K562 (cell line): ENCODE data around the gene METTL24. TPM values are rescaled to one million over a fixed set of nuclear protein-coding genes. Genes with fewer than 3 reads are reported as not detected.
A peak's percentile ranks its signal among the peaks of the same experiment; 100 is the strongest.

Source experiments
- ATAC-seq: fragments of 200-7000 bp; cut with Tn5 transposase; 3 replicates; pipeline ENCODE4 v1.9.1; 2020; ENCODE audit warnings: moderate library complexity
- BruUV-seq: library from RNA; stranded (reverse); fragments of 400-500 nt; replicated peaks from 2 replicates; lab custom pipeline; 2021; lab: Mats Ljungman, UMichigan
- CTCF ChIA-PET: fragments of 300-600 bp; formaldehyde crosslinking; extraction: SDS; loops from one replicate; lab custom pipeline; 2021; ENCODE audit warnings: low intra/inter-chr PET ratio; lab: Yijun Ruan, JAX
- POLR2A ChIA-PET: fragments of 300-600, 350-650 bp; sonication (Branson Sonifier 250); formaldehyde crosslinking; extraction: SDS; loops from one replicate; lab custom pipeline; 2021; ENCODE audit warnings: antibody characterized with exemption, inconsistent platforms; lab: Yijun Ruan, JAX
- DNase-seq, 4 experiments: peaks; one replicate each; pipeline versions ENCODE4 v3.0.0 to v3.0.0-alpha.2; 2011 to 2018; ENCODE audit warnings: low spot score in 3 of 4, mixed read lengths in 3 of 4; ENCODE audit errors: extremely low read depth in 1 of 4
- FAIRE-seq: peaks from 2 replicates; lab custom pipeline; 2011; peaks lifted over from hg19 to GRCh38; lab: Jason Lieb, UNC
- H2AFZ ChIP-seq: 2 replicates; pipeline ENCODE4 v1.6.0; 2011; ENCODE audit warnings: low read depth, low read length, control low read depth, inconsistent platforms
- H3K27ac ChIP-seq: fragments of 200-600 bp; 3 replicates; pipeline ENCODE4 v1.8.0; 2011; ENCODE audit warnings: low read depth, mild to moderate bottlenecking, control low read depth, inconsistent platforms, low read length, moderate library complexity, mixed read lengths; ENCODE audit errors: extremely low read depth
- H3K27me3 ChIP-seq, 2 experiments: fragments of 300-600 bp in 1 of 2; 2 replicates in 1 of 2; 3 replicates in 1 of 2; pipeline versions ENCODE4 v1.6.0 to v1.8.0; 2011; ENCODE audit warnings: inconsistent platforms in 2 of 2, low read length in 2 of 2, mild to moderate bottlenecking in 1 of 2, mixed read lengths in 1 of 2, moderate library complexity in 1 of 2; ENCODE audit not compliant: control insufficient read depth in 2 of 2, insufficient read depth in 2 of 2
- H3K36me3 ChIP-seq: fragments of 300-600 bp; 3 replicates; pipeline ENCODE4 v1.8.0; 2011; ENCODE audit warnings: mild to moderate bottlenecking, low read length, inconsistent platforms; ENCODE audit not compliant: control insufficient read depth, insufficient read depth
- H3K4me1 ChIP-seq, 2 experiments: fragments of 200-600 bp in 1 of 2; replicated peaks in 1 of 2; 2 replicates in 1 of 2; 3 replicates in 1 of 2; pipeline versions ENCODE4 v1.5.1 to v1.8.0; 2011; ENCODE audit warnings: inconsistent platforms in 2 of 2, low read length in 2 of 2, mild to moderate bottlenecking in 1 of 2, mixed read lengths in 1 of 2, moderate library complexity in 1 of 2; ENCODE audit not compliant: control insufficient read depth in 2 of 2, insufficient read depth in 2 of 2
- H3K4me2 ChIP-seq: 2 replicates; pipeline ENCODE4 v1.6.1; 2011; ENCODE audit warnings: low read length, control low read depth, inconsistent platforms, mixed read lengths; ENCODE audit not compliant: insufficient read depth
- H3K4me3 ChIP-seq: fragments of 200-600 bp; sonication (generic), shearing (Covaris generic); 2 replicates; pipeline ENCODE4 v1.5.1; 2016; ENCODE audit warnings: control low read depth, inconsistent platforms
- H3K79me2 ChIP-seq: fragments of 200-600 bp; 3 replicates; pipeline ENCODE4 v1.8.0; 2011; ENCODE audit warnings: low read length, inconsistent platforms; ENCODE audit not compliant: control insufficient read depth, insufficient read depth
- H3K9ac ChIP-seq, 2 experiments: 2 replicates each; pipeline versions ENCODE4 v1.6.0 to v1.6.1; 2011; ENCODE audit warnings: low read depth in 2 of 2, low read length in 2 of 2, control low read depth in 1 of 2, inconsistent platforms in 1 of 2, mild to moderate bottlenecking in 1 of 2, mixed read lengths in 1 of 2; ENCODE audit not compliant: insufficient read depth in 1 of 2
- H3K9me1 ChIP-seq: one replicate; pipeline ENCODE4 v1.6.0; 2011; ENCODE audit warnings: inconsistent platforms, mild to moderate bottlenecking, low read length, moderate library complexity; ENCODE audit not compliant: control insufficient read depth, insufficient read depth
- H3K9me3 ChIP-seq: replicated peaks from 2 replicates; pipeline ENCODE4 v1.5.1; 2011; ENCODE audit warnings: low read depth, low read length, inconsistent platforms; ENCODE audit not compliant: control insufficient read depth, insufficient read depth
- H4K20me1 ChIP-seq: replicated peaks from 2 replicates; pipeline ENCODE4 v1.6.1; 2011; ENCODE audit warnings: low read length, inconsistent platforms, mixed read lengths; ENCODE audit not compliant: control insufficient read depth, insufficient read depth
- ARID2 ChIP-seq: fragments of 450-650 bp; IDR thresholded peaks from 2 replicates; pipeline ENCODE4 v1.6.1; 2017; ENCODE audit warnings: antibody characterized with exemption, mild to moderate bottlenecking
- EGR1 ChIP-seq: fragments of 450-650 bp; conservative IDR thresholded peaks from 2 replicates; pipeline ENCODE4 v1.6.1; 2017; ENCODE audit warnings: mild to moderate bottlenecking
- GABPB2 ChIP-seq: fragments of 250-450 bp; sonication (Bioruptor Pico); conservative IDR thresholded peaks from 2 replicates; pipeline ENCODE4 v1.5.1; 2021; ENCODE audit warnings: mild to moderate bottlenecking
- GATAD2A ChIP-seq: fragments of 450-650 bp; IDR thresholded peaks from 2 replicates; pipeline ENCODE4 v1.6.1; 2017
- GATAD2B ChIP-seq: fragments of 450-650 bp; IDR thresholded peaks from 2 replicates; pipeline ENCODE4 v1.6.1; 2017; ENCODE audit warnings: mild to moderate bottlenecking, borderline replicate concordance
- GTF2E2 ChIP-seq: fragments of 200-800 bp; sonication (Bioruptor generic); IDR thresholded peaks from 2 replicates; pipeline ENCODE4 v1.6.1; 2016; ENCODE audit warnings: missing genetic modification characterization, missing compliant biosample characterization
- HMGN3 ChIP-seq: IDR thresholded peaks from 2 replicates; pipeline ENCODE4 v1.6.1; 2011; ENCODE audit warnings: borderline replicate concordance, low read depth, mild to moderate bottlenecking, mixed read lengths, low read length; ENCODE audit not compliant: insufficient read length; ENCODE audit errors: extremely low read depth
- MEF2A ChIP-seq: IDR thresholded peaks from 2 replicates; pipeline ENCODE4 v1.6.1; 2011; ENCODE audit warnings: low read depth, mild to moderate bottlenecking, low read length, moderate library complexity; ENCODE audit not compliant: control insufficient read depth
- MTA2 ChIP-seq: fragments of 450-650 bp; IDR thresholded peaks from 2 replicates; pipeline ENCODE4 v1.6.1; 2016; ENCODE audit warnings: low read depth
- MTA3 ChIP-seq: fragments of 450-650 bp; formaldehyde crosslinking; IDR thresholded peaks from 2 replicates; pipeline ENCODE4 v1.6.1; 2017; ENCODE audit warnings: mild to moderate bottlenecking, borderline replicate concordance
- POLR3A ChIP-seq: IDR thresholded peaks from 2 replicates; pipeline ENCODE4 v1.6.1; 2011; ENCODE audit warnings: borderline replicate concordance, mild to moderate bottlenecking, moderate library complexity; ENCODE audit not compliant: insufficient read length, insufficient read depth; ENCODE audit errors: extremely low read depth
- PURB ChIP-seq: sonication (generic); formaldehyde crosslinking; IDR thresholded peaks from 2 replicates; pipeline ENCODE4 v1.9.0; 2021; ENCODE audit warnings: low read depth, mild to moderate bottlenecking, missing genetic modification reagents
- RAD51 ChIP-seq: fragments of 450-650 bp; IDR thresholded peaks from 2 replicates; pipeline ENCODE4 v1.7.1; 2016; ENCODE audit warnings: low read depth, mild to moderate bottlenecking, borderline replicate concordance
- RBM34 ChIP-seq: fragments of 200-400 bp; formaldehyde crosslinking; IDR thresholded peaks from 2 replicates; pipeline ENCODE4 v1.6.1; 2018; ENCODE audit warnings: low read length, borderline replicate concordance; ENCODE audit not compliant: insufficient read depth
- SIRT6 ChIP-seq: IDR thresholded peaks from one replicate; pipeline ENCODE4 v1.6.1; 2012; ENCODE audit warnings: low read depth, mild to moderate bottlenecking, control low read depth, inconsistent platforms, low read length, moderate library complexity
- TARDBP ChIP-seq: fragments of 450-650 bp; IDR thresholded peaks from 2 replicates; pipeline ENCODE4 v1.6.1; 2016
- WGBS: fragments of 100-300 bp; shearing (Covaris generic); methylation state at CpG from one replicate; pipeline ENCODE4 v1.1.6; 2016; ENCODE audit warnings: low coverage, mixed read lengths; ENCODE audit not compliant: insufficient coverage; ENCODE audit errors: missing lambda C conversion rate; 5-methylcytosine and 5-hydroxymethylcytosine counted together
- in situ Hi-C: fragments of 300-500 bp; cut with MboI; formaldehyde crosslinking; loops from 4 replicates; pipeline ENCODE4 v1.15.0; 2018; ENCODE audit warnings: inconsistent platforms, mixed read lengths
- intact Hi-C: fragments of 100-400 bp; cut with micrococcal nuclease; formaldehyde crosslinking; loops from 2 replicates; pipeline ENCODE4 v1.14.2; 2022
- polyA plus RNA-seq, 8 experiments: library from polyadenylated mRNA; depleted of rRNA in 4 of 8; stranded (reverse) in 5 of 8; unstranded in 3 of 8; fragments of >200 nt; fragmentation: Nextera tagmentation in 2 of 8; fragmentation: Illumina TruSeq in 1 of 8; extraction: Ambion mirVana in 2 of 8; extraction: Trizol in 1 of 8; gene quantifications; 2 replicates each; pipeline versions ENCODE4 v1.2.1 to v1.2.3, GENCODE V29; 2011 to 2014; ENCODE audit warnings: inconsistent platforms in 1 of 8, missing spikeins in 1 of 8
- total RNA-seq, 7 experiments: library from RNA; depleted of rRNA in 6 of 7; stranded (reverse); fragments of >200 nt in 6 of 7; fragmentation: Illumina TruSeq in 2 of 7; extraction: Trizol in 2 of 7; gene quantifications; 2 replicates each; pipeline versions ENCODE4 v1.2.1 to v1.2.3, GENCODE V29; 2011 to 2021; ENCODE audit warnings: low replicate concordance in 1 of 7

Gene METTL24
- total and polyA plus RNA-seq, 9 of the 15 experiments (the other 6 are each of a cell fraction or from before 2014, with no cell fraction given) = not detected

DNA sequence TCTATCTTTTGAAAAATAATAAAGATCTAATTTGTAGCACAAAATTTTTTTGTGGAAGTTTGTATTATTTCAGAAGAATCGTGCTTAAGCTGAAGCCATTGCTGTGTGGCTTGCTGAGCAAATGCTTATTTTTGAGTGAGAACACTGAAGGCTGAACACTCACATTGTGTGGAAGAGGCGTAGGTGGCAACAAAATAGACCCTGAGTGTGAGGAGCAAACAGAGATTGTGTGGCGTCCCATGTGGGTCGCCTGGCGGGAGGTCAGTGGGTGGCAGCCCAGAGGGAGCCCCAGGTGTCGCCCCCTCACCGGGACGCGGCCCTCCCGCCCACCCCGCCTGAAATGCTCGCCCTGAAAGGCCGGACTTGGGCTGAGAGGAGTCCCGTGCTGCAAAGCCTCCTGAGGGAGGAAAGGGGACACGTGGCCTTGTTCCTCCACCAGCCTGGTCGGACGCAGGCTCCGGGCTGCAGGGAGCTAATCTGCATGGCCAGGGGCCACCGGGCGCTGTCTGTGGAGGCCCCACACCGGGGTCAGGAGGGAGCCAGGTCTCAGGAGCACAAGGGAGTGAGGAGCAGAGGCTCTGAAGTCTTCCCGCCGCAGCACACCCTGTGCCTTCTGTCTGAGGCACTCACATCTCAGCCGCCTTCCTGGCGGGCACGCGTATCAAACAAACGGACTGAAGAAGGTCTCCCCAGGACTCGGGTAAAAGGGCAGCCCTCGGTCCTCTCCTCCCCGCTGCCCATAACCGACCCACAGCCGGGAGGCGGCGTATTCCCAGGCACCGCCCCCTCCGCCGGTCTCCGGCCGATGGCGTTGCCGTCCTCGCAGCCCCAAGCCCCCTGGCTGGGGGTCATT is 41.3 kb upstream of the METTL24 start:
- TF ChIP-seq GABPB2 (CRISPR knock-in tag) (no peak), RBM34 (no peak), HMGN3 (no peak), EGR1 (no peak), RAD51 (no peak), PURB (no peak), TARDBP (no peak), MTA2 (no peak), SIRT6 (no peak), GTF2E2 (tag) (no peak), ARID2 (no peak), GATAD2B (no peak), GATAD2A (no peak), MEF2A (no peak), POLR3A (no peak), MTA3 (no peak)
- intact Hi-C loops (loop anchor here (10.0 kb wide), 1 partner anchor 615 kb away; no protein-coding TSS in a partner anchor), in situ Hi-C loops (loop anchor here (10.0 to 25.0 kb wide), 3 partner anchors 225 to 862 kb away; partner anchors contain the start of gene WASF1)
- Histone ChIP-seq H3K79me2 (no peaks in the 10 kb centered on the region), H3K9me1 (no peaks in the 10 kb centered on the region), H3K27ac (no peak overlapping the region), H3K4me3 (no peak overlapping the region), H3K4me2 (no peak overlapping the region), H3K4me1 (peaks cover 9 to 11% of the 10 kb centered on the region in 2 experiments; a peak in 3 of 5 replicates), H2AFZ (peak overlapping the region; percentile 40; the same call in 1 of the 2 replicates), H4K20me1 (no peaks in the 10 kb centered on the region), H3K9ac (no peak overlapping the region; a peak in 1 of 4 replicates), H3K27me3 (peaks cover 0 to 11% of the 10 kb centered on the region in 2 experiments; a peak in 3 of 5 replicates), H3K36me3 (no peaks in the 10 kb centered on the region), H3K9me3 (no peaks in the 10 kb centered on the region)
- peak; percentile 37 for ATAC-seq
- CTCF ChIA-PET = no interaction called here
- POLR2A ChIA-PET = interaction anchor here (0.6 kb wide), 1 partner anchor 70 kb away, joined by 3 read pairs; no protein-coding TSS in a partner anchor
- BruUV-seq = no TSS peak
- WGBS = 60% methylated on average over 31 of the region's 43 CpGs
- DNase-seq = no peak
- FAIRE-seq = no peak
